Tibial artery (tissue), 4 donors: ENCODE measurements around the gene HILPDA.
A peak's percentile ranks its signal among the peaks of the same experiment; 100 is the strongest.

ENCODE experiments used
- DNase-seq, 2 donors: peaks; one replicate each; pipeline ENCODE4 v3.0.0-alpha.2; 2019
- H3K27ac ChIP-seq, 2 donors: fragments of 200-600 bp; sonication (generic) in 1 of 2; 1 replicate in 1 of 2; 2 replicates in 1 of 2; pipeline ENCODE4 v1.5.1; 2018 to 2019; ENCODE audit warnings: mild to moderate bottlenecking in 1 of 2
- H3K27me3 ChIP-seq, 2 donors: fragments of 200-600 bp; sonication (generic) in 1 of 2; one replicate each; pipeline versions ENCODE4 v1.5.1 to v1.6.0; 2016 to 2019
- H3K36me3 ChIP-seq, 3 donors: fragments of 200-600 bp; sonication (generic) in 2 of 3; one replicate each; pipeline ENCODE4 v1.5.1; 2016 to 2019; ENCODE audit warnings: mild to moderate bottlenecking in 2 of 3
- H3K4me1 ChIP-seq, 4 donors: fragments of 200-600 bp; sonication (generic) in 2 of 4; 1 replicate in 3 of 4; 2 replicates in 1 of 4; pipeline ENCODE4 v1.5.1; 2016 to 2019
- H3K4me3 ChIP-seq, 2 donors: fragments of 200-600 bp; sonication (generic) in 1 of 2; 1 replicate in 1 of 2; 2 replicates in 1 of 2; pipeline ENCODE4 v1.5.1; 2018 to 2019; ENCODE audit warnings: mild to moderate bottlenecking in 2 of 2
- H3K9me3 ChIP-seq, 3 donors: fragments of 200-600 bp; sonication (generic) in 1 of 3; one replicate each; pipeline ENCODE4 v1.5.1; 2016 to 2019
- intact Hi-C: fragments of 100-400 bp; cut with DNase I; formaldehyde crosslinking; loops from one replicate; pipeline ENCODE4 v1.15.0; 2023; ENCODE audit warnings: low total_unique reads
- TF ChIP-seq, protein P1 (sequence below), 2 experiments: fragments of 200-600 bp in 1 of 2; fragments of 450-650 bp in 1 of 2; IDR thresholded peaks; one replicate each; pipeline ENCODE4 v1.5.1; 2017 to 2019; ENCODE audit warnings: antibody characterized with exemption in 2 of 2, mild to moderate bottlenecking in 1 of 2, moderate library complexity in 1 of 2

HILPDA gene

DNA sequence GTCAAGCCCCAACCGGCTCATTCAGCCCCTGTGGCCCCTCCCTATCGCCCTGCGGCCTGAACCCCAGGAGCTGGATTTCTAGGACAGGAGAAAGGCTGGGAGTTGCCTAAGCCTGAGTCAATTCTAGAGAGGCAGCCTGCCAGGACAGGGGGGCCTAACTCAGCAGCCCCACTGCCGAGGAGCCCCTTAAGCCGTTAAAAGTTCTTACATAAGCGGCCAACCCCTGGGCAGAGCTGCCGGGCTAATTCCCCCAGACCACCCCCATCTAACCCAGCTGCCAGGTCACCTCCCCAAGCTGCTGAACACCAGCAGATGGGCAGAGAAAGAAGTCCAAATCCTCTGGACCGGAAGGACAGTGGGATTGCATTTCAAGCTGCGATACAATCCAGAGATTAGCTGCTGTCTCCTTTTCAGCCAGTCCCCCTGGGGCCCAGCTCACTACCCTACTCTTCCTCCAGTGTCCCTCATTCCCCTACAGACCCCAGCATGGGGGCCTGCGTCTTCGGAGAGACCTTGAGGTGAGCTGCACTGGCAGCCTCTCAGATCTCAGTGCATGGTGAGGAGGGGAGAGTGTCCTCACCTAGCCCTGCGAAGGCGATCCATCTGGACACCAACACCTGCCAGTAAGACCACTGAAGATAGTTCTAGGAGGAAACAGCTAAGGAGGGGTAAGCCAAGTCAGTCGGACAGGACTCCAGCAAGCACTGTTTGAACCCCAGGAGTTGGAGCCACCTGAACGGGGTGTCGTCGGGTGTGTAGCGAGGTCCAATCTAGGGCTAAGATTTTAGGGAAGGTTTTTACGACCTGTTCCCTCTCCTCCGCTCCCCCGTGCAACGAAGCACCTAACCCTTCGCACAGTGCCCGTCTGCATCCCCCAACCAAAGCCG, 46.7 kb upstream of the HILPDA start:
- Histone ChIP-seq H3K9me3 (no peaks in the 10 kb centered on the region), H3K36me3 (no peaks in the 10 kb centered on the region), H3K4me3 (peak overlapping the region; percentile 62 to 87), H3K27ac (peak overlapping the region; percentile 93 to 94), H3K4me1 (peaks cover 0 to 42% (median 40%) of the 10 kb centered on the region in 4 donors), H3K27me3 (no peaks in the 10 kb centered on the region)
- peak; percentile 43 to 60 for DNase-seq
- TF ChIP-seq, protein P1, sequence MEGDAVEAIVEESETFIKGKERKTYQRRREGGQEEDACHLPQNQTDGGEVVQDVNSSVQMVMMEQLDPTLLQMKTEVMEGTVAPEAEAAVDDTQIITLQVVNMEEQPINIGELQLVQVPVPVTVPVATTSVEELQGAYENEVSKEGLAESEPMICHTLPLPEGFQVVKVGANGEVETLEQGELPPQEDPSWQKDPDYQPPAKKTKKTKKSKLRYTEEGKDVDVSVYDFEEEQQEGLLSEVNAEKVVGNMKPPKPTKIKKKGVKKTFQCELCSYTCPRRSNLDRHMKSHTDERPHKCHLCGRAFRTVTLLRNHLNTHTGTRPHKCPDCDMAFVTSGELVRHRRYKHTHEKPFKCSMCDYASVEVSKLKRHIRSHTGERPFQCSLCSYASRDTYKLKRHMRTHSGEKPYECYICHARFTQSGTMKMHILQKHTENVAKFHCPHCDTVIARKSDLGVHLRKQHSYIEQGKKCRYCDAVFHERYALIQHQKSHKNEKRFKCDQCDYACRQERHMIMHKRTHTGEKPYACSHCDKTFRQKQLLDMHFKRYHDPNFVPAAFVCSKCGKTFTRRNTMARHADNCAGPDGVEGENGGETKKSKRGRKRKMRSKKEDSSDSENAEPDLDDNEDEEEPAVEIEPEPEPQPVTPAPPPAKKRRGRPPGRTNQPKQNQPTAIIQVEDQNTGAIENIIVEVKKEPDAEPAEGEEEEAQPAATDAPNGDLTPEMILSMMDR (IDR thresholded peaks at IDR 0.05): no peak
- intact Hi-C loops: no loop called here

DNA sequence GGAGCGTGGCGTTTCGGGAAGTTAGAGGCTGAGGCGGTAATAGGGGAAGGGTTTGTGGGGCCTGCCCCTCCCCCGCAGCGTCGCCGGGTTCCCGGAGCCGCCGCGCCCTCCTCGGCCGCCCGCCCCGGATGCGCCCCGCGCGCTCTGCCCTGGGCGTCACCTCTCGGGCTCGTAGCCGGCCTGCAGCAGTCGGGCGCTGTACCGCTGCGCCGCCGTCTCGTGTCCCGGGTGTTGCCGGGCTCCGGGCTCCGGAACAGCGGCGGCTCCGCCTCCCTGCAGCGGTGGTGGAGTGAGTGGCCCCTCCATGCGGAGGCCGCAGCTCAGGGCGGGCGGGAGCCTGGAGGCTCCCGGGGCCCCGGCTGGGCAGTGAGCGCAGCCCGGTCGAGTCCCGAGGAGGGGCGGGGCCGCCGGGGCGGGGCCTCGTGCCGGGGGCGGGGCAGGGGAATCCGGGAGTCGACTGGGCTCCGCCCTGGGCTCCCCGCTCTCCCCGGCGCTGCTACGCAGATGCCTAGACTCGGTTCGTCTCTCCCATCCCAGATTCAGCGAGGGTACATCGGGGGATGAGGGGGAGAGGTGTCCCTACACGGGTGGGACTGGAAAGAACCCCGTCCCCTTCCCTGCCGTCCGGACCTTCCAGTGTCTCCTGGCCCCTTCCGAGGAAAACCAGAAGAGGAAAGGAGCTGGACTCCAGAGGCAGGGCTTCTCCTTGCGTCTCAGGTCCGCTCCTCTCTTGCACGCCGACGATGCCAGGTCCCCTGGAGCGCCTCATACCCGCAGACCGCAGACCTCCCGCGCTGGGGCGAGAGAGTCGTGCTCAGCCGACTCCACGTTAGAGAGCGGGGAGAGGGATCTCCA, 45.9 kb upstream of the HILPDA start, which contains the start of gene IMPDH1:
IMPDH1 (minus strand) TSS at position 387 of the 855 bp plus-strand sequence; CDS start at position 306, 81 bp downstream.
- H3K9me3 ChIP-seq: no peaks in the 10 kb centered on the region
- intact Hi-C loops: loop anchor here (5.0 kb wide), 2 partner anchors 47 to 638 kb away; partner anchors contain the start of gene HILPDA
- H3K4me1 ChIP-seq: peaks cover 0 to 38% (median 32%) of the 10 kb centered on the region in 4 donors
- H3K27ac ChIP-seq: peak within 1 kb of the TSS; percentile 93 to 94
- H3K36me3 ChIP-seq: no peaks in the 10 kb centered on the region
- H3K27me3 ChIP-seq: no peaks in the 10 kb centered on the region
- TF ChIP-seq, protein P1 (IDR thresholded peaks at IDR 0.05): no peak
- H3K4me3 ChIP-seq: peak within 1 kb of the TSS; percentile 62 to 87
- peak; percentile 85 to 96 for DNase-seq

DNA sequence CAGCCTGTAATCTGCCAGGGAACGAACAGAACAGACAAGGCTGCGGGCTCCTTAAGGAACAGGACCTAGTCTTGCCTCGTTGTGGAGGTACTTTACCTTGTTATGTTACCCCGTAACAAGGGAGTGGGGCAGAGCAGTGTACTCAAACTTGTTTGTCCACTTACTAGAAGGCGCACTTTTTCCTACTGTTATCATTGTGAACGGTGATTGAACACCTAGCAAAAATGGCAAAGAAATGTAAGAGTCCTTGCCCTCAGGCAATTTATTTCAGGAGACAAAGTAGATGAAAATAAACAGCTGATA, 45.3 kb upstream of the HILPDA start:
- Histone ChIP-seq H3K9me3 (no peaks in the 10 kb centered on the region), H3K27me3 (no peaks in the 10 kb centered on the region), H3K4me1 (peaks cover 0 to 32% (median 27%) of the 10 kb centered on the region in 4 donors), H3K36me3 (no peaks in the 10 kb centered on the region), H3K4me3 (peak overlapping the region; percentile 62 to 87), H3K27ac (peak overlapping the region; percentile 93 to 94)
- intact Hi-C loops: loop anchor here (5.0 kb wide), 2 partner anchors 47 to 638 kb away; partner anchors contain the start of gene HILPDA
- no peak for DNase-seq
- TF ChIP-seq, protein P1 (IDR thresholded peaks at IDR 0.05): no peak

DNA sequence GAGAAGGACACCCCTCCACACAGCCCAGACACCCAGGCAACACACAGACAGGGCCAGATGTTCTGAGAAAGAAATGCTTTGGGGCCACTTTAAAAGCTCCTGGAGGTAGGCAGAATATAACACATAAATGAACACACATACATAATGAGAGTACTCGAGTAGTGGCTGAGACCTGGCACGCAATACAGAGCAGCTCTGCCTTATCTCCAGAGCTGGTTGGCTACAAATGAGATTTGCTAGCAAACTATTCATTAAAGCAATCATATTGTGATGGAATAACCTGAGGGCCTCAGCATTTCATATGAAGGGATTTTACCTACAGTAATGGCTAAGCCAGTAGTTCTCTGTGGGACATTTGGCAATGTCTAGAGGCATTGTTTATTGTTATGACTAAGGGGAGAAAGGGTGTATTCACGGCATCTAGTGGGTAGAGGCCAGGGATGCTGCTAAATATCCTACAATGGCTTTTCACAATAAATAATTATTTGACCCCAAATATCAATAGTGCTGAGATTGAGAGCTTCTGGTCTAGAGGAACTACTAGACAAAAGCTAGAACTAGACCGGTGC, 40.4 kb upstream of the HILPDA start:
- Histone ChIP-seq H3K36me3 (no peaks in the 10 kb centered on the region), H3K4me1 (peaks cover 0 to 7% (median 3%) of the 10 kb centered on the region in 4 donors), H3K27ac (no peak overlapping the region), H3K4me3 (no peak overlapping the region), H3K27me3 (no peaks in the 10 kb centered on the region), H3K9me3 (no peaks in the 10 kb centered on the region)
- DNase-seq: no peak
- TF ChIP-seq, protein P1 (IDR thresholded peaks at IDR 0.05): no peak
- intact Hi-C loops: no loop called here

DNA sequence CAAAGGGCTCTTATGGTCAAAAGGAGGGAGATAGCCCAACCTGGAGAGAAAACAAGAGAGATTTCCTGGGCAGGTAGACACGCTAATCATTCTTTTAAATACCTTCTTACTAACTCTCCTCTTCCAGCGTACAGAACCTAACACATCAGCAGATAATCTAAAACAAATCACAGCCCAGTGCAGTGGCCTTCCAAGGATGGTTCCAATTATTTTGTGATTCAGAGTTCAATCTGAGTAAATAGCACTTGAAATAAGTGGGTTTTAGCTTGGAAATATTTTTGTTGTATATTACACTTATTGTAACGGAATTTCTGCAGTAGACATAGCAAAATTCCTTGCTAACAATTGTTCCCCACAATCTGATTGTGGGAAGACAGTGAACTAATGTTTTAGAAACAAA, 38.6 kb upstream of the HILPDA start:
- H3K9me3 ChIP-seq: no peaks in the 10 kb centered on the region
- H3K4me1 ChIP-seq: no peaks in the 10 kb centered on the region
- intact Hi-C loops: no loop called here
- TF ChIP-seq, protein P1 (IDR thresholded peaks at IDR 0.05): no peak
- no peaks in the 10 kb centered on the region for H3K36me3 ChIP-seq
- no peak for DNase-seq
- no peak overlapping the region for H3K4me3 ChIP-seq
- H3K27ac ChIP-seq: no peak overlapping the region
- no peaks in the 10 kb centered on the region for H3K27me3 ChIP-seq
